ENCODE results near the gene SPPL3. TPM values are rescaled to one million over a fixed set of nuclear protein-coding genes. Genes with fewer than 3 reads are reported as not detected.
"Not testable (repeated sequence)": the region's sequence is repeated elsewhere in the genome, so short reads cannot be mapped to it uniquely, and the experiment has no call there.

SPPL3 gene
- total RNA-seq, 1 donor from 2014 or later = 43.0 TPM

DNA sequence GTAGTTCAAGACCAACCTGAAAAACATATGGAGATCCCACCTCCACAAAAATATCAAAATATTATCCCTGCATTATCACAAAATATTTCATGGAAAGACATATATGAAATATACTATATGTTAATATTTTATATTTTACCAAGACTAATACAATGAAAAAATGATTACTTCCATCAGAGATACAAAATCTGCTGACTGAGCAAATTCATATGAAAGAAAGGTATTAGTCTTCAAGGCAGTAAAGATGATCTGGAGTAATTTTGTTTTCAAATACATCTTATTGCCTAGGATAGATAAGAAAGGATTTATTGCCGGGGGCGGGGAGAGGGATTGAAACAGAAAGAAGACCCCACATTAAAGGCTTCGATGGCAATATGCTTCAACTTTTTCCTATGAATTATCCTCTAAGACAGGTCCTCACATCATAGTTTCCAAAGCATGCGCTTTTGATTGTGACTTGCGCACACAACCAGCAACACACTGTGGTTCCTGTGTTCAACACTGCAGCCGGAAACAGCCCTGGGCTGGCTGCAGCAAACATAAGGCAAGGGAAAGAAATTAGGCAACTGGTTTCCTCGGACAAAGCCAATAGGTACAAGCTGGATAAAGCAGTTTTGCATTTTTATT lies 83.2 kb downstream of the SPPL3 start:
- no peak for DNase-seq (ENCODE audit: low spot score)

- no peak for DNase-seq (ENCODE audit: low spot score)
These were observed 85.7 kb downstream of the SPPL3 start for GRCh38 chr12:120818416-120818815.

GRCh38 chr12:120817559-120818330 lies 86.4 kb downstream of the SPPL3 start:
- no peak for DNase-seq (ENCODE audit: low spot score)

DNA sequence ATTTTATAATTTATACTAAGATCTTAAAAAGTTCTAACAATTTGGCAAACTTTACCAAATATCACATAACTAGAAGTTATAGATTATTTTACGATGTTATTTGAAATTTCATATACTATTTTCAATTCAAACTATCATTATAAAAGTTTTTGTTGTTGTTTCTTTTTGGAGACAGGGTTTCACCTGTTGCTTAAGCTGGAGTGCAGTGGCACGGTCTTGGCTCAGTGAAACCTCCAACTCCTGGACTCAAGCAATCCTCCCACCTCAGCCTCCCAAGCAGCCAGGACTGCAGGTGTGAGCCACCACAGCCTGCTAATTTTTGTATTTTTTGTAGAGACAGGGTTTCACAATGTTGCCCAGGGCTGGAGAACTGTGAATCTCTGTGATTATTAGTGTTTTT lies 87.8 kb downstream of the SPPL3 start:
- no peak for DNase-seq (ENCODE audit: low spot score)

DNA sequence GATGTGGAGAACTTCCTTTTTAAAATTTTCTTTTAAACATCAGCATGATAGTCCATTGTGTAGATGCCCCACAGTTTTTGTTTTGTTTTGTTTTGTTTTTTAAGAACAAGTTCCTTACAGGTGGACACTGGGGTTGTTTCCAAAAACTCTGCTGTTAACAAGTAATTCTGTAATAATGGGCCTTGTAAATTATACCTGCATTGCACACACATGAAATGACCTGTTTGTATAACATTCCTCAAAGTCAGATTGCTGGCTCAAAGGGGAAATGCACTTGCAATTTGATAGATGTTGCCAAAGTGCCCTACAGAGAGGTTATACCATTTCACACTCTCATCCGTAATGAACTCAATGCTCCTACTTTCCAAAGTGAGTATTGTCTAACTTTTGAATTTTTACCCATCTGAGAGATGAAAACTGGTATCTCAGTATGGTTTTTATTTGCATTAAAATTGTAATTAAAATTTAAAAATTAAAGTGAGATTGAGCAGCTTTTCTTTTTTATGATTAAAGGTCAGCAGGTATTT lies 89.2 kb downstream of the SPPL3 start:
- no peak for DNase-seq (ENCODE audit: low spot score)

- no peak for DNase-seq (ENCODE audit: low spot score)
These were observed 89.8 kb downstream of the SPPL3 start for GRCh38 chr12:120814203-120814902.

DNA sequence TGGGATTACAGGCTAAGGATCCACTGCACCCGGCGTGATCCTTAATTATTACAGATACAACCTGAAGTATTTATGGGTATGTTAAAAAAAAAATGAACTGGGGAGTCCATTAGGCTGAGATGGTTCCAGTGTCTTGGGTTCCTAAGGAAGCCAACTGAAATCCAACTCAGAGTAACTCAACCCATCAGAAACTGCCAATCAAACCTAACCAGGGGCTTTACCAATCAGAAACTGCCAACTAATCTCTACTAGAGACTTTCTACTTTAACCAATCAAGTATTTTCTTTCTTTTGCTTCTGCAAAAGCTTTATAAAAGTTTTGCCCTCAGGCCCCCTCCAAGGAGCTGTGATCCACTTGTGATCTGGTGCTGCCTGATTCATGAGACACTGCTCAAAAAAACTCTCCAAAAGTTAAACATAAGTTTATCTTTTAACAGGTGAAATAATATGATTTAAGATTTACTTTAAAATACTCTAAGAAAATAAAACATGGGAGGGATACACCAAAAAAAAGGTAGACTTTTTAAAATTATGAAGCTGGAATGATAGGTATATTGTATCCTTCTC lies 90.5 kb downstream of the SPPL3 start:
- DNase-seq (ENCODE audit: low spot score) = no peak

GRCh38 chr12:120810021-120810420 lies 94.1 kb downstream of the SPPL3 start:
- no peak for DNase-seq (ENCODE audit: low spot score)

- no peak for DNase-seq (ENCODE audit: low spot score)
These were observed 99.7 kb downstream of the SPPL3 start for GRCh38 chr12:120804428-120804827.

GRCh38 chr12:120801146-120801545 lies 103.0 kb downstream of the SPPL3 start:
- no peak for DNase-seq (ENCODE audit: low spot score)

DNA sequence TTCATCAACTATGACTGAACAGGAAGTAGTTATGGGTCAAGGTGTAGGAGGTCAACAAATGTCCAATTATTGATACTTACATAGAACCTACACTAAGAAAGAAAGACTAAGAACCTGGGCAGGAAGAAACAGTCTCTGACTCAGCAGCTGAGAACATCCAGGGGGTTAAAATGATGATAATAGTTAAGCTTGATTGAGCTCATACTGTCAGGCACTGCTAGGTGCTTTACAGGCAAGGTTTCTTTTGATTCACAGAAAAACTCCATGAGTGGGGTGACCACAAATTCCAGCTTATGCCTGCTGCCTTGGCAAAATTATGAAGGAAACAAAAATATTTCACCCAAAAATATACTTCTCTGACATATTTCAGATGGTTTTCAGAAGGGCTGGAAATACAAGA lies 103.5 kb downstream of the SPPL3 start:
- no peak for DNase-seq (ENCODE audit: low spot score)

GRCh38 chr12:120799243-120800045 lies 104.7 kb downstream of the SPPL3 start:
- DNase-seq (ENCODE audit: low spot score) = no peak

DNA sequence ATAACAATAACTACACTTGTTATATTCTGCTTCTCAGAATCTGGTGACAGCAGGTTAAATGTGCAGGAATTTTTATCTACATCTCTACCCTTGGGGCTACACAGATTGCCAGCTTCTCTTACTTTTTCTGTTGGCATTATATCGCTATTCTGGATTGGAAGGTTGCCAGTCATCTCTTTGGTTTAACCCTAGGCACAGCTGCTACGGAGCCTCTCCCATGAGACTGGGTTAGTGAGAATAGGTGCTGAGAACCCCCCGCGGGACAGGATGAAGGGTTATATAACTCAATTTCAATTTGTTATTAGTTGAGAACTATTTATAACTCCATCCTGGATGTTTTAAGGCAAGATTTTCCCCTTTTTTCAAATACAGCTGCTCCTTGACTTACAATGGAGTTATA lies 105.5 kb downstream of the SPPL3 start:
- DNase-seq (ENCODE audit: low spot score) = no peak

GRCh38 chr12:120797677-120798642 lies 106.2 kb downstream of the SPPL3 start:
- no peak for DNase-seq (ENCODE audit: low spot score)

GRCh38 chr12:120795441-120796178 lies 108.5 kb downstream of the SPPL3 start:
- no peak for DNase-seq (ENCODE audit: low spot score)

DNA sequence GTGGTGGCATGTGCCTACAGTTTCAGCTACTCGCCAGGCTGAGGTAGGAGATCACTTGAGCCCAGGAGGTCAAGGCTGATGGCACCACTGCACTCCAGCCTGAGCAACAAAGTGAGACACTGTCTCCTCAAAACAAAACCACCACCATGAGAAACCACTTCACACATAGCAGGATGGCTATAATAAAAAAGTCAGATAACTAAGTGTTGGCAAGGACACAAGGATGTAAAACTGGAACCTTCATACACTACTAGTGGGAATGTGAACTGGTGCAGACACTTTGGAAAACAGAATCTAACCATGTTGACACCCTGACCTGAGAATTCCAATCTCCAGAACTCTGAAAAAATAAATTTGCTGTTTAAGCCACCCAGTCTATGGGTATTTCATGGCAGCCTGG lies 110.8 kb downstream of the SPPL3 start:
- DNase-seq (ENCODE audit: low spot score) = no peak

- not testable (repeated sequence) for DNase-seq (ENCODE audit: low spot score)
These were observed 111.7 kb downstream of the SPPL3 start for GRCh38 chr12:120792456-120792855.

GRCh38 chr12:120791669-120792176 lies 112.4 kb downstream of the SPPL3 start:
- DNase-seq (ENCODE audit: low spot score) = no peak

- no peak for DNase-seq (ENCODE audit: low spot score)
These were observed 114.0 kb downstream of the SPPL3 start for GRCh38 chr12:120790114-120790513.
